Uterus (tissue), 2 donors: Measurements from ENCODE around the gene MSANTD1.

ENCODE experiments used
- POLR2A ChIP-seq, 2 donors: fragments of 450-650 bp; IDR thresholded peaks; one replicate each; pipeline ENCODE4 v1.6.1; 2016; ENCODE audit warnings: antibody characterized with exemption in 2 of 2, mild to moderate bottlenecking in 1 of 2, moderate library complexity in 1 of 2
- TF ChIP-seq, protein P1 (sequence below), 4 experiments: fragments of 200-600 bp in 2 of 4; fragments of 450-650 bp in 2 of 4; sonication (generic) in 2 of 4; IDR thresholded peaks; one replicate each; pipeline ENCODE4 v1.5.1; 2016 to 2019; ENCODE audit warnings: antibody characterized with exemption in 4 of 4, mild to moderate bottlenecking in 2 of 4, moderate library complexity in 1 of 4

DNA sequence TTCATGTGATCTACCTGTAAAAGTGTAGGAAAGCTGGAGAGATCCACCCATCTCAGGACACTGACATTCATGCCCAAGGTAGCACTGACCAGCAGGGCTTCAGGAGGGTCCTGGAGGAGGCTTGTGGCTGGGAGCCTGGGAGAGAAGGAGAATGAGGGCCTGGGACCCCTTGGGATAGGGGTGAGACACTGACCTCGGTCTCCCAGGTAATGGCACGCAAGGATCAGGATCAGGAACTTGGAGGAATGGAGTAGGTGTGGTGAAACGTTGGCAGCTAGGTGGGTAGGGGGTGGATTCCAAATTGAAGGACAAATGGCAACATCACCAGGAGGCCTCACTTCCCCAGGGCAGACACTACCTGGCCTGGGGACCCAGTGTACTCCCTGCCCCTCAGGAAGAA lies 31.5 kb downstream of the MSANTD1 start:
- TF ChIP-seq, protein P1, sequence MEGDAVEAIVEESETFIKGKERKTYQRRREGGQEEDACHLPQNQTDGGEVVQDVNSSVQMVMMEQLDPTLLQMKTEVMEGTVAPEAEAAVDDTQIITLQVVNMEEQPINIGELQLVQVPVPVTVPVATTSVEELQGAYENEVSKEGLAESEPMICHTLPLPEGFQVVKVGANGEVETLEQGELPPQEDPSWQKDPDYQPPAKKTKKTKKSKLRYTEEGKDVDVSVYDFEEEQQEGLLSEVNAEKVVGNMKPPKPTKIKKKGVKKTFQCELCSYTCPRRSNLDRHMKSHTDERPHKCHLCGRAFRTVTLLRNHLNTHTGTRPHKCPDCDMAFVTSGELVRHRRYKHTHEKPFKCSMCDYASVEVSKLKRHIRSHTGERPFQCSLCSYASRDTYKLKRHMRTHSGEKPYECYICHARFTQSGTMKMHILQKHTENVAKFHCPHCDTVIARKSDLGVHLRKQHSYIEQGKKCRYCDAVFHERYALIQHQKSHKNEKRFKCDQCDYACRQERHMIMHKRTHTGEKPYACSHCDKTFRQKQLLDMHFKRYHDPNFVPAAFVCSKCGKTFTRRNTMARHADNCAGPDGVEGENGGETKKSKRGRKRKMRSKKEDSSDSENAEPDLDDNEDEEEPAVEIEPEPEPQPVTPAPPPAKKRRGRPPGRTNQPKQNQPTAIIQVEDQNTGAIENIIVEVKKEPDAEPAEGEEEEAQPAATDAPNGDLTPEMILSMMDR (IDR thresholded peaks at IDR 0.05): no peak
- no peak for TF ChIP-seq POLR2A (IDR thresholded peaks at IDR 0.05)
